SK-N-SH treated with all-trans-retinoic acid at 6 μM for 48 hours (cell line): Measurements from ENCODE around the gene MVB12B.

ENCODE experiments used
- OSR1 ChIP-seq: fragments of 250-450 bp; sonication (Bioruptor Pico); IDR thresholded peaks from 2 replicates; pipeline ENCODE4 v1.8.0; 2022; ENCODE audit warnings: moderate library complexity, mild to moderate bottlenecking, inconsistent platforms
- SNAI2 ChIP-seq: fragments of 250-450 bp; sonication (Bioruptor Pico); IDR thresholded peaks from 2 replicates; pipeline ENCODE4 v1.5.0; 2020; ENCODE audit warnings: mild to moderate bottlenecking, moderate library complexity
- ZNF70 ChIP-seq: fragments of 450-650 bp; formaldehyde crosslinking; IDR thresholded peaks from 2 replicates; pipeline ENCODE4 v1.5.0; 2020; ENCODE audit warnings: mild to moderate bottlenecking, moderate library complexity

- TF ChIP-seq ZNF70 (CRISPR knock-in tag) (no peak), OSR1 (CRISPR knock-in tag) (no peak), SNAI2 (no peak)
Observed at GRCh38 chr9:126550891-126551351, 224.3 kb downstream of the MVB12B start.
